Activated CD8-positive, alpha-beta T cell treated with anti-CD3 and anti-CD28 coated beads, Interleukin-2, amount 10 ng/mL, durations not matched to agents 7 days and 5 days (primary cell): ENCODE results near the gene GLIS1. TPM values are rescaled to one million over a fixed set of nuclear protein-coding genes. Genes with fewer than 3 reads are reported as not detected.

Source experiments
- ATAC-seq: fragments of 150-1000 bp; cut with Tn5 transposase; one replicate; pipeline ENCODE4 v1.10.0; 2021; ENCODE audit warnings: moderate library complexity
- CTCF ChIA-PET: fragments of 350-600 bp; sonication (Branson Sonifier 250); formaldehyde crosslinking; loops from one replicate; lab custom pipeline; 2021; ENCODE audit warnings: antibody characterized with exemption; lab: Charles Lee
- POLR2A ChIA-PET: fragments of 350-600 bp; sonication (Branson Sonifier 250); formaldehyde crosslinking; loops from one replicate; lab custom pipeline; 2021; ENCODE audit warnings: antibody characterized with exemption; lab: Charles Lee
- DNase-seq: peaks from one replicate; pipeline ENCODE4 v3.0.0-alpha.2; 2020
- H3K27ac Mint-ChIP-seq: one replicate; pipeline ENCODE4 v1.8.0; 2021; ENCODE audit warnings: mild to moderate bottlenecking, mixed read lengths
- H3K27me3 Mint-ChIP-seq: one replicate; pipeline ENCODE4 v1.8.0; 2021; ENCODE audit warnings: low read depth, mixed read lengths
- H3K36me3 Mint-ChIP-seq: one replicate; pipeline ENCODE4 v1.8.0; 2021; ENCODE audit warnings: low read depth, mixed read lengths
- H3K4me1 Mint-ChIP-seq: one replicate; pipeline ENCODE4 v1.8.0; 2021; ENCODE audit warnings: low read depth, mixed read lengths
- H3K4me3 Mint-ChIP-seq: one replicate; pipeline ENCODE4 v1.8.0; 2021; ENCODE audit warnings: mild to moderate bottlenecking, mixed read lengths
- H3K9me3 Mint-ChIP-seq: one replicate; pipeline ENCODE4 v1.8.0; 2022; ENCODE audit warnings: mixed read lengths; ENCODE audit not compliant: insufficient read depth
- total RNA-seq, 2 experiments: library from RNA; stranded (reverse); gene quantifications; one replicate each; pipeline ENCODE4 v1.2.3, GENCODE V29; 2021

GLIS1 gene
- total RNA-seq, 2 experiments from 2014 or later, result not detected

GRCh38 chr1:53503433-53504217, 235.3 kb downstream of the GLIS1 start:
- no peaks in the 10 kb centered on the region for H3K9me3 Mint-ChIP-seq
- no peak overlapping the region for H3K27ac Mint-ChIP-seq
- CTCF ChIA-PET, result no interaction called here
- ATAC-seq (no peak), DNase-seq (no peak)
- H3K27me3 Mint-ChIP-seq, result no peaks in the 10 kb centered on the region
- peaks cover 5% of the 10 kb centered on the region for H3K4me1 Mint-ChIP-seq
- no peaks in the 10 kb centered on the region for H3K36me3 Mint-ChIP-seq
- POLR2A ChIA-PET, result no interaction called here
- H3K4me3 Mint-ChIP-seq, result no peak overlapping the region

- no peak overlapping the region for H3K4me3 Mint-ChIP-seq
- H3K36me3 Mint-ChIP-seq, result no peaks in the 10 kb centered on the region
- no peaks in the 10 kb centered on the region for H3K9me3 Mint-ChIP-seq
- no peaks in the 10 kb centered on the region for H3K27me3 Mint-ChIP-seq
- H3K4me1 Mint-ChIP-seq, result peaks cover 8% of the 10 kb centered on the region
- CTCF ChIA-PET, result no interaction called here
- DNase-seq (no peak), ATAC-seq (no peak)
- POLR2A ChIA-PET, result no interaction called here
- no peak overlapping the region for H3K27ac Mint-ChIP-seq
Measured at GRCh38 chr1:53502641-53503432, 236.1 kb downstream of the GLIS1 start.

- ATAC-seq, result no peak
- CTCF ChIA-PET, result no interaction called here
- POLR2A ChIA-PET, result no interaction called here
- Mint-ChIP-seq H3K36me3 (no peaks in the 10 kb centered on the region), H3K4me3 (no peak overlapping the region), H3K4me1 (peaks cover 8% of the 10 kb centered on the region), H3K27ac (no peak overlapping the region), H3K9me3 (no peaks in the 10 kb centered on the region), H3K27me3 (no peaks in the 10 kb centered on the region)
- DNase-seq, result no peak
Measured at GRCh38 chr1:53501065-53502005, 237.6 kb downstream of the GLIS1 start.

- H3K36me3 Mint-ChIP-seq, result no peaks in the 10 kb centered on the region
- CTCF ChIA-PET, result no interaction called here
- no peak overlapping the region for H3K4me3 Mint-ChIP-seq
- ATAC-seq (no peak), DNase-seq (no peak)
- H3K27me3 Mint-ChIP-seq, result no peaks in the 10 kb centered on the region
- H3K27ac Mint-ChIP-seq, result no peak overlapping the region
- H3K4me1 Mint-ChIP-seq, result peaks cover 8% of the 10 kb centered on the region
- POLR2A ChIA-PET, result no interaction called here
- H3K9me3 Mint-ChIP-seq, result no peaks in the 10 kb centered on the region
Measured at GRCh38 chr1:53500204-53501064, 238.5 kb downstream of the GLIS1 start.

- no peak for DNase-seq
- CTCF ChIA-PET, result interaction anchor here (1.1 kb wide), 1 partner anchor 13 kb away, joined by 4 read pairs; no protein-coding TSS in a partner anchor
- Mint-ChIP-seq H3K9me3 (no peaks in the 10 kb centered on the region), H3K36me3 (no peaks in the 10 kb centered on the region), H3K4me3 (no peak overlapping the region), H3K27me3 (peaks cover 2% of the 10 kb centered on the region), H3K4me1 (peaks cover 8% of the 10 kb centered on the region), H3K27ac (no peak overlapping the region)
- POLR2A ChIA-PET, result no interaction called here
- no peak for ATAC-seq
Measured at GRCh38 chr1:53499257-53500203, 239.4 kb downstream of the GLIS1 start.

GRCh38 chr1:53498555-53499131, 240.3 kb downstream of the GLIS1 start:
- ChIA-PET CTCF (interaction anchor here (1.1 kb wide), 1 partner anchor 13 kb away, joined by 4 read pairs; no protein-coding TSS in a partner anchor), POLR2A (no interaction called here)
- Mint-ChIP-seq H3K27me3 (peaks cover 4% of the 10 kb centered on the region), H3K27ac (no peak overlapping the region), H3K4me1 (peaks cover 8% of the 10 kb centered on the region), H3K9me3 (no peaks in the 10 kb centered on the region), H3K4me3 (no peak overlapping the region), H3K36me3 (no peaks in the 10 kb centered on the region)
- DNase-seq (no peak), ATAC-seq (peak; percentile 27)

GRCh38 chr1:53495633-53496345, 243.2 kb downstream of the GLIS1 start:
- Mint-ChIP-seq H3K27me3 (peaks cover 6% of the 10 kb centered on the region), H3K4me1 (peaks cover 8% of the 10 kb centered on the region), H3K4me3 (no peak overlapping the region), H3K9me3 (no peaks in the 10 kb centered on the region), H3K36me3 (no peaks in the 10 kb centered on the region), H3K27ac (no peak overlapping the region)
- DNase-seq (no peak), ATAC-seq (no peak)
- ChIA-PET POLR2A (no interaction called here), CTCF (no interaction called here)

GRCh38 chr1:53490351-53490750, 248.6 kb downstream of the GLIS1 start:
- Mint-ChIP-seq H3K36me3 (no peaks in the 10 kb centered on the region), H3K4me1 (no peaks in the 10 kb centered on the region), H3K27ac (no peak overlapping the region), H3K27me3 (peaks cover 6% of the 10 kb centered on the region), H3K9me3 (no peaks in the 10 kb centered on the region), H3K4me3 (no peak overlapping the region)
- ATAC-seq (no peak), DNase-seq (no peak)
- ChIA-PET CTCF (interaction anchor here (1.5 kb wide), 1 partner anchor 212 kb away, joined by 3 read pairs; no protein-coding TSS in a partner anchor), POLR2A (no interaction called here)

- Mint-ChIP-seq H3K27me3 (no peaks in the 10 kb centered on the region), H3K4me3 (no peak overlapping the region), H3K36me3 (no peaks in the 10 kb centered on the region), H3K27ac (no peak overlapping the region), H3K4me1 (no peaks in the 10 kb centered on the region), H3K9me3 (no peaks in the 10 kb centered on the region)
- ATAC-seq, result no peak
- no peak for DNase-seq
- ChIA-PET POLR2A (no interaction called here), CTCF (interaction anchor here (0.8 to 1.9 kb wide), 11 partner anchors 12 to 267 kb away, joined by 3 to 13 read pairs (median 4); no protein-coding TSS in a partner anchor)
Measured at GRCh38 chr1:53486395-53487026, 252.5 kb downstream of the GLIS1 start.
